SK-N-SH (cell line): ENCODE measurements around the gene RIPK4.

ENCODE experiments used
- CHD2 ChIP-seq: fragments of 150-350 bp; IDR thresholded peaks from 2 replicates; pipeline ENCODE4 v1.6.1; 2018; ENCODE audit warnings: low read length; ENCODE audit not compliant: partially characterized antibody
- POLR2AphosphoS5 ChIP-seq: IDR thresholded peaks from 2 replicates; pipeline ENCODE4 v1.6.1; 2012; ENCODE audit warnings: low read depth, low read length
- TAF1 ChIP-seq: IDR thresholded peaks from 2 replicates; pipeline ENCODE4 v1.6.1; 2012; ENCODE audit warnings: low read depth, mild to moderate bottlenecking, low read length, moderate library complexity, borderline replicate concordance
- YY1 ChIP-seq: IDR thresholded peaks from 2 replicates; pipeline ENCODE4 v1.4.0; 2012; ENCODE audit warnings: low read depth, mild to moderate bottlenecking
- TF ChIP-seq, protein P1 (sequence below): fragments of 200-600 bp; sonication (generic); IDR thresholded peaks from 2 replicates; pipeline ENCODE4 v1.6.1; 2017; ENCODE audit warnings: antibody characterized with exemption, mild to moderate bottlenecking, moderate library complexity

DNA sequence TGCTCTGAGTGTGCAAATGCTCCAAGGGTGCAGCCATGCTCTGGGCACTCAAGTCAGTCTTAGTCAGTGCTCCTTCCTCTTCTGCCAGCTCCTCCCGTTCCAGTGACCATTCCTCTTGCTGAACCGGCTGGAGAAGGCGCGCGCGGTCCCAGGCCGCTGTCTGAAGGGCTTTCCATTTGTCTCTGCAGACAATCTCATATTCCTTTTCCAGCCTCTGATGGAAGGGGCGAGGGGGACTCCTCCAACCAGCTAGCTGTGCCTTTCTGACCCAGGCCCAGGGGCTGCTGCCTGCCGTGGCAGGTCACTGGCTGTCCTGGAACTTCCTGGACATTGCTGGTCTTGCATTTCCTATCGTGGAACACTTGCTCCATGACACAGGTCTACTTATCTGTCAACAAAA is 67.5 kb downstream of the RIPK4 start:
- TF ChIP-seq, protein P1, sequence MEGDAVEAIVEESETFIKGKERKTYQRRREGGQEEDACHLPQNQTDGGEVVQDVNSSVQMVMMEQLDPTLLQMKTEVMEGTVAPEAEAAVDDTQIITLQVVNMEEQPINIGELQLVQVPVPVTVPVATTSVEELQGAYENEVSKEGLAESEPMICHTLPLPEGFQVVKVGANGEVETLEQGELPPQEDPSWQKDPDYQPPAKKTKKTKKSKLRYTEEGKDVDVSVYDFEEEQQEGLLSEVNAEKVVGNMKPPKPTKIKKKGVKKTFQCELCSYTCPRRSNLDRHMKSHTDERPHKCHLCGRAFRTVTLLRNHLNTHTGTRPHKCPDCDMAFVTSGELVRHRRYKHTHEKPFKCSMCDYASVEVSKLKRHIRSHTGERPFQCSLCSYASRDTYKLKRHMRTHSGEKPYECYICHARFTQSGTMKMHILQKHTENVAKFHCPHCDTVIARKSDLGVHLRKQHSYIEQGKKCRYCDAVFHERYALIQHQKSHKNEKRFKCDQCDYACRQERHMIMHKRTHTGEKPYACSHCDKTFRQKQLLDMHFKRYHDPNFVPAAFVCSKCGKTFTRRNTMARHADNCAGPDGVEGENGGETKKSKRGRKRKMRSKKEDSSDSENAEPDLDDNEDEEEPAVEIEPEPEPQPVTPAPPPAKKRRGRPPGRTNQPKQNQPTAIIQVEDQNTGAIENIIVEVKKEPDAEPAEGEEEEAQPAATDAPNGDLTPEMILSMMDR: no peak
- TF ChIP-seq YY1 (no peak), POLR2AphosphoS5 (no peak), CHD2 (no peak), TAF1 (no peak)
